ENCODE data around the gene OLA1. TPM values are rescaled to one million over a fixed set of nuclear protein-coding genes. Genes with fewer than 3 reads are reported as not detected.

Gene OLA1
- total RNA-seq, 2 donors from 2014 or later, result 43.8 to 56.7 TPM

DNA sequence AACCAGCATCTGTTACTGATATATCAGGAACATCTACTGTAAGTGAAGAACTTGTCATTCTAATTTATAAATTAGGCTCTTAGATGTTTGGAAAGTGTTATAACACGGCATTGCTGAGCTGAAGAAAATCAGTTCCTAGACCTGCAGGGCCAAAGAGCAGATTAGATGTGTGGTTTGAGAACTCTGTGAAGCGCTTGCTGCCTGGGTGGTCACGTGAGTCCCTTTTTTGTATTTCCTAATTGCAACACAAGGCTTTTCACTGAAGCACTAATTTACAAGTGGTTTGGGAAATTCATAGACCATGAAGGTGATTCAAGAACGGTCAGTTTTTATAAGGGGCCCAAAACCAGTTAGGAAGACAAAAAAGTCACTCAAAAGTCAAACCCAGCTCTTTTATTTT, 176.3 kb downstream of the OLA1 start:
- no peak for DNase-seq (ENCODE audit: low spot score)
- H3K4me3 ChIP-seq, result no peak overlapping the region
- H3K9me3 ChIP-seq, result no peaks in the 10 kb centered on the region
- H3K27ac ChIP-seq, result no peak overlapping the region
- H3K36me3 ChIP-seq, result no peaks in the 10 kb centered on the region
- TF ChIP-seq, protein P1, sequence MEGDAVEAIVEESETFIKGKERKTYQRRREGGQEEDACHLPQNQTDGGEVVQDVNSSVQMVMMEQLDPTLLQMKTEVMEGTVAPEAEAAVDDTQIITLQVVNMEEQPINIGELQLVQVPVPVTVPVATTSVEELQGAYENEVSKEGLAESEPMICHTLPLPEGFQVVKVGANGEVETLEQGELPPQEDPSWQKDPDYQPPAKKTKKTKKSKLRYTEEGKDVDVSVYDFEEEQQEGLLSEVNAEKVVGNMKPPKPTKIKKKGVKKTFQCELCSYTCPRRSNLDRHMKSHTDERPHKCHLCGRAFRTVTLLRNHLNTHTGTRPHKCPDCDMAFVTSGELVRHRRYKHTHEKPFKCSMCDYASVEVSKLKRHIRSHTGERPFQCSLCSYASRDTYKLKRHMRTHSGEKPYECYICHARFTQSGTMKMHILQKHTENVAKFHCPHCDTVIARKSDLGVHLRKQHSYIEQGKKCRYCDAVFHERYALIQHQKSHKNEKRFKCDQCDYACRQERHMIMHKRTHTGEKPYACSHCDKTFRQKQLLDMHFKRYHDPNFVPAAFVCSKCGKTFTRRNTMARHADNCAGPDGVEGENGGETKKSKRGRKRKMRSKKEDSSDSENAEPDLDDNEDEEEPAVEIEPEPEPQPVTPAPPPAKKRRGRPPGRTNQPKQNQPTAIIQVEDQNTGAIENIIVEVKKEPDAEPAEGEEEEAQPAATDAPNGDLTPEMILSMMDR (IDR thresholded peaks at IDR 0.05), result no peak
- no peaks in the 10 kb centered on the region for H3K27me3 ChIP-seq
- H3K4me1 ChIP-seq, result no peaks in the 10 kb centered on the region

DNA sequence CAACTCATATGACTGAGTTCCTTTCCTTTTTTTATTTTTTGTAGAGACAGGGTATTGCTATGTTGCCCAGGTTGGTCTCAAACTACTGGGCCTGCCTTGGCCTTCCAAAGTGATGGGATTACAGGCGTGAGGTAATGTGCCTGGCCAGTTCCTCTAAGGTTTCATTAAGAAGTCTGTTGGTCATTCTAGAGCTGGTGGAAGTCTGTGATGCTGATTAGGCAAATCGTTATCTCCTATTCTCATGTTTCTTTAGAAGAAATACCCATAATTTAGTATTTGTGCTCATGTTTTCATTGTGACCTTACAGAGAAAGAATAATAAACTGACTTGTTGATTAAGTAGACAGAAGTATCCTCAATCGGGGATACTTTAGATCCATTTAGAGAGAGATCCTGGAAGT, 177.0 kb downstream of the OLA1 start:
- TF ChIP-seq, protein P1 (IDR thresholded peaks at IDR 0.05), result no peak
- H3K27ac ChIP-seq, result no peak overlapping the region
- H3K27me3 ChIP-seq, result no peaks in the 10 kb centered on the region
- H3K4me3 ChIP-seq, result no peak overlapping the region
- DNase-seq (ENCODE audit: low spot score), result no peak
- no peaks in the 10 kb centered on the region for H3K4me1 ChIP-seq
- no peaks in the 10 kb centered on the region for H3K9me3 ChIP-seq
- H3K36me3 ChIP-seq, result no peaks in the 10 kb centered on the region

DNA sequence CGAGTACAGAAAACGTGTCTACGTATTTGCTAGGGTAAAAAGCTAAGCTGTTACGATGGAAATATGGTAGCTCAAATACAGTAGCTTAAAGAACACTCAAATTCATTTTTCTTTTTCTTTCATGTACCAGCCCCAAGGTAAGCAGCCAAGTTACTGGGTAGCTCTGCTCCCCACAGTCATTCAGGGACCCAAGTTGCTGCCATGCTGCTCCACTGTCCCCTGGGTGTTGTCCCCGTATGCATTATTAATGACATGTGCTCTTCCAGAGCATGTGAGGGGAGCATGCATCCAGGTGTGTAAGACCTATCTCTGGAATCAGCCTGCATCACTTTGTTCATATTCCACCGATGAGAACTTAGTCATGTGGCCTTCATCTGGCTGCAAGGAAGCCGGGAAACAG, 178.1 kb downstream of the OLA1 start:
- no peaks in the 10 kb centered on the region for H3K9me3 ChIP-seq
- H3K36me3 ChIP-seq, result no peaks in the 10 kb centered on the region
- H3K4me3 ChIP-seq, result no peak overlapping the region
- H3K27me3 ChIP-seq, result no peaks in the 10 kb centered on the region
- H3K4me1 ChIP-seq, result no peaks in the 10 kb centered on the region
- no peak overlapping the region for H3K27ac ChIP-seq
- TF ChIP-seq, protein P1 (IDR thresholded peaks at IDR 0.05), result no peak
- DNase-seq (ENCODE audit: low spot score), result no peak

DNA sequence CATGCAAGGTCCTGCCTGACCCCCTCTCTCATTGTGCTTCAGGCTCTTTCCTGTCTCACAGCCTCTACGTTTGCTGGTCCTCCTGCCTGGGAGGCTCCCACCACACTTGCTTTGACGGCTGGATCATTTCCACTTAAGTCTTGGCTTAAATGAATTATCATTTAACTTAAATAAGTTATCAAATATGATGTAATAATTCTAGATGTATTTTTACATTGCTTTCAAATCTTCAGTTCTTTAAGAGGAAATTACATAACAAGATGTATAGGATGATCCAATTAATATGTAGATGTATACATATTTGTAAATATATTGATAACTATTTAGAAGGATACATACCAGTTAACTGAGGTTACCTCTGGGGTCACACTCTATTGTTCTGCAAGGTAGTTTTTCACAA, 180.5 kb downstream of the OLA1 start:
- Histone ChIP-seq H3K9me3 (no peaks in the 10 kb centered on the region), H3K27me3 (no peaks in the 10 kb centered on the region), H3K4me1 (no peaks in the 10 kb centered on the region), H3K27ac (no peak overlapping the region), H3K4me3 (no peak overlapping the region), H3K36me3 (no peaks in the 10 kb centered on the region)
- no peak for DNase-seq (ENCODE audit: low spot score)
- TF ChIP-seq, protein P1 (IDR thresholded peaks at IDR 0.05), result no peak

DNA sequence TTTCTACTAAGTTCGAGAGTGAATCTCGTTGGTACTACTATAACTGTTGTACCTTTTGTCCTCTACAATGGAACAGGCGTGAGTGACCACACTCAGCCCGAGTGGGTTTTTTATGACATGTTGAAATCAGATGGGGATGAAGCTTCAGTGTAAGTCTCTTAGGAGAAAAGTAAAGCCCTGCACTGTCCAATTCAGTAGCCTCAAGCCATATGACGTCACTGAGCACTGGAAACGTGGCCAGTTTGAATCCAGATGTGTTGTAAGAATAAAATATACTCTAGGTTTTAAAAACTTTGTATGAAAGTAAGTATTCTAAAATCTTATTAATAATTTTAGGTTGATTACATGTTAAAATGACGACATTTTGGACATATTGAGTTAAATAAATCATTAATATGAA, 181.5 kb downstream of the OLA1 start:
- Histone ChIP-seq H3K27ac (no peak overlapping the region), H3K36me3 (no peaks in the 10 kb centered on the region), H3K4me1 (no peaks in the 10 kb centered on the region), H3K27me3 (no peaks in the 10 kb centered on the region), H3K4me3 (no peak overlapping the region), H3K9me3 (no peaks in the 10 kb centered on the region)
- TF ChIP-seq, protein P1 (IDR thresholded peaks at IDR 0.05), result no peak
- DNase-seq (ENCODE audit: low spot score), result no peak

DNA sequence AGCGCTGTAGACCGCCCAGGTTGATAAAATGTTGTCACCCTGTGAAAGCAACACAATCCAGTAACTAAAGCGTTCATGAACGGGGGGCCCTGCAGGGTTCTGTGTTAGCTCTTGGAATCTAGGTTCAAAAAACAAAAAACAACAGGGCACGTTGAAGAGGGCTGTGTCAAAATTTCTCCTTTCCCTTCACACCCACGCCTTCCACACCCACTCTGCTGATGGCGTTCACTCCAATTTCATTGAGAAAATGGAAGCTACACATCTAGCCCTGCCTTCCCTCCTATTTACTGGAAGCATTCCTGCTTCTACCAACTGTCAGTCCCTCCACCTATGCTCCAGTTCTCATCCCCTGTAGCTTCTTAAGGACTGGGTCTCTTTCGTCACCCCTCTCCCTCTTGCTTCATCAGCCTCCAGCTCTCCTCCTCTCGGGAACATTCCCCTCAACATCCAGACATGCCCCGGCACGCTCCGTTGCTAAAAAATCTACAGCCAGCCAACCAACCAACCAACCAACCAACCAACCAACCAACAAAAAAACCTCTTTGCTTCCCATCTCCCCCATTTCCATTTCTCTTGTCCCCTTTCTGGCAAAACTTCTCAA, 184.7 kb downstream of the OLA1 start:
- TF ChIP-seq, protein P1 (IDR thresholded peaks at IDR 0.05), result no peak
- no peaks in the 10 kb centered on the region for H3K9me3 ChIP-seq
- H3K27ac ChIP-seq, result no peak overlapping the region
- no peak for DNase-seq (ENCODE audit: low spot score)
- no peaks in the 10 kb centered on the region for H3K36me3 ChIP-seq
- H3K4me1 ChIP-seq, result no peaks in the 10 kb centered on the region
- H3K27me3 ChIP-seq, result no peaks in the 10 kb centered on the region
- H3K4me3 ChIP-seq, result no peak overlapping the region

Measured in right atrium auricular region (tissue), 2 donors.